WI38 (cell line): ENCODE measurements around the gene CADPS2.

Experiments
- H3K4me3 ChIP-seq: 2 replicates; pipeline ENCODE4 v1.5.1; 2011; ENCODE audit warnings: low read depth, mild to moderate bottlenecking, control low read depth, low read length
- CTCF ChIP-seq: IDR thresholded peaks from 2 replicates; pipeline ENCODE4 v1.5.1; 2012; ENCODE audit warnings: low read depth, mild to moderate bottlenecking, control low read depth, low read length

Gene CADPS2

GRCh38 chr7:122702872-122703510 lies 183.3 kb downstream of the CADPS2 start, which contains the start of gene RNF148:
TSS of gene RNF148 (minus strand) at chr7:122702922. CDS start at chr7:122702750, 172 bp downstream.
- TF ChIP-seq CTCF: no peak
- H3K4me3 ChIP-seq: no peak within 1 kb of the TSS

- no peak for TF ChIP-seq CTCF
- no peak within 1 kb of the TSS for H3K4me3 ChIP-seq
Measured at GRCh38 chr7:122699017-122699416, 187.2 kb downstream of the CADPS2 start, which contains the start of gene RNF133. TSS of gene RNF133 (minus strand) at chr7:122699117. CDS start at chr7:122698918, 199 bp downstream.

GRCh38 chr7:122695816-122696215 lies 190.4 kb downstream of the CADPS2 start:
- no peak overlapping the region for H3K4me3 ChIP-seq
- TF ChIP-seq CTCF: no peak

GRCh38 chr7:122694697-122695096 lies 191.6 kb downstream of the CADPS2 start:
- TF ChIP-seq CTCF: no peak
- no peak overlapping the region for H3K4me3 ChIP-seq

- no peak for TF ChIP-seq CTCF
- H3K4me3 ChIP-seq: no peak overlapping the region
Measured at GRCh38 chr7:122692769-122693309, 193.4 kb downstream of the CADPS2 start.

- no peak for TF ChIP-seq CTCF
- no peak overlapping the region for H3K4me3 ChIP-seq
Measured at GRCh38 chr7:122691569-122692235, 194.6 kb downstream of the CADPS2 start.
